HepG2 (cell line): ENCODE results near the gene MEPCE. TPM values are rescaled to one million over a fixed set of nuclear protein-coding genes. Genes with fewer than 3 reads are reported as not detected.
A peak's percentile ranks its signal among the peaks of the same experiment; 100 is the strongest.

Source experiments
- BATF2 ChIP-seq: sonication (generic); formaldehyde crosslinking; IDR thresholded peaks from 2 replicates; pipeline ENCODE4 v1.8.0; 2022; ENCODE audit warnings: mild to moderate bottlenecking, missing genetic modification reagents, moderate library complexity
- CBX1 ChIP-seq: IDR thresholded peaks from one replicate; pipeline ENCODE4 v1.6.1; 2016; ENCODE audit warnings: antibody characterized with exemption, low read depth
- IRF1 ChIP-seq: sonication (generic); formaldehyde crosslinking; IDR thresholded peaks from 2 replicates; pipeline ENCODE4 v1.4.0; 2020; ENCODE audit warnings: low read depth, mild to moderate bottlenecking, missing genetic modification reagents
- IRF2 ChIP-seq: IDR thresholded peaks from 2 replicates; pipeline ENCODE4 v1.6.1; 2018; ENCODE audit warnings: missing genetic modification reagents, missing compliant biosample characterization
- KLF12 ChIP-seq: sonication (generic); formaldehyde crosslinking; IDR thresholded peaks from 2 replicates; pipeline ENCODE4 v1.4.0; 2020; ENCODE audit warnings: missing genetic modification reagents, borderline replicate concordance
- NFKBIZ ChIP-seq: IDR thresholded peaks from 2 replicates; pipeline ENCODE4 v1.6.1; 2018; ENCODE audit warnings: missing genetic modification reagents, missing compliant biosample characterization
- NFYB ChIP-seq: sonication (generic); formaldehyde crosslinking; IDR thresholded peaks from 2 replicates; pipeline ENCODE4 v1.4.0; 2020; ENCODE audit warnings: missing genetic modification reagents
- NR0B2 ChIP-seq: sonication (generic); formaldehyde crosslinking; IDR thresholded peaks from 2 replicates; pipeline ENCODE4 v1.4.0; 2020; ENCODE audit warnings: mild to moderate bottlenecking, missing genetic modification reagents
- PTBP1 ChIP-seq: fragments of 200-400 bp; formaldehyde crosslinking; IDR thresholded peaks from 2 replicates; pipeline ENCODE4 v1.6.1; 2018; ENCODE audit warnings: low read length, low read depth; ENCODE audit not compliant: poor library complexity, severe bottlenecking
- REL ChIP-seq: sonication (generic); formaldehyde crosslinking; conservative IDR thresholded peaks from 2 replicates; pipeline ENCODE4 v1.8.0; 2022; ENCODE audit warnings: mild to moderate bottlenecking, missing genetic modification reagents, moderate library complexity
- SIN3B ChIP-seq: fragments of 150-350 bp; IDR thresholded peaks from 2 replicates; pipeline ENCODE4 v1.6.1; 2014; ENCODE audit warnings: low read length
- TCF7 ChIP-seq: sonication (generic); IDR thresholded peaks from 2 replicates; pipeline ENCODE4 v1.6.1; 2016; ENCODE audit warnings: antibody characterized with exemption, low read depth
- TMF1 ChIP-seq: sonication (generic); formaldehyde crosslinking; IDR thresholded peaks from 2 replicates; pipeline ENCODE4 v1.8.1; 2022; ENCODE audit warnings: low read depth, missing genetic modification reagents
- ZBTB44 ChIP-seq: sonication (generic); formaldehyde crosslinking; IDR thresholded peaks from 2 replicates; pipeline ENCODE4 v1.4.0; 2020; ENCODE audit warnings: missing genetic modification reagents
- ZFP62 ChIP-seq: sonication (generic); formaldehyde crosslinking; IDR thresholded peaks from 2 replicates; pipeline ENCODE4 v1.4.0; 2020; ENCODE audit warnings: missing genetic modification reagents
- ZNF253 ChIP-seq: sonication (generic); formaldehyde crosslinking; IDR thresholded peaks from 2 replicates; pipeline ENCODE4 v1.8.0; 2022; ENCODE audit warnings: mild to moderate bottlenecking, missing genetic modification reagents, borderline replicate concordance
- ZNF282 ChIP-seq: fragments of 450-650 bp; IDR thresholded peaks from 2 replicates; pipeline ENCODE4 v1.6.1; 2018; ENCODE audit not compliant: partially characterized antibody
- ZNF510 ChIP-seq: sonication (generic); formaldehyde crosslinking; IDR thresholded peaks from 2 replicates; pipeline ENCODE4 v1.4.0; 2020; ENCODE audit warnings: low read depth, mild to moderate bottlenecking, missing genetic modification reagents
- ZNF549 ChIP-seq: sonication (generic); formaldehyde crosslinking; IDR thresholded peaks from 2 replicates; pipeline ENCODE4 v1.5.0; 2020; ENCODE audit warnings: missing genetic modification reagents
- ZNF556 ChIP-seq: sonication (generic); formaldehyde crosslinking; IDR thresholded peaks from 2 replicates; pipeline ENCODE4 v1.4.0; 2020; ENCODE audit warnings: mild to moderate bottlenecking, missing genetic modification reagents, borderline replicate concordance
- ZNF691 ChIP-seq: sonication (generic); formaldehyde crosslinking; IDR thresholded peaks from 2 replicates; pipeline ENCODE4 v1.4.0; 2020; ENCODE audit warnings: missing genetic modification reagents, low read depth, mild to moderate bottlenecking, borderline replicate concordance
- ZNF841 ChIP-seq: sonication (generic); formaldehyde crosslinking; IDR thresholded peaks from 2 replicates; pipeline ENCODE4 v1.8.1; 2023; ENCODE audit warnings: missing genetic modification reagents, borderline replicate concordance
- ZSCAN20 ChIP-seq: sonication (generic); formaldehyde crosslinking; IDR thresholded peaks from 2 replicates; pipeline ENCODE4 v1.4.0; 2020; ENCODE audit warnings: missing genetic modification reagents, mild to moderate bottlenecking, borderline replicate concordance
- ZSCAN25 ChIP-seq: sonication (generic); formaldehyde crosslinking; IDR thresholded peaks from 2 replicates; pipeline ENCODE4 v1.8.0; 2022; ENCODE audit warnings: mild to moderate bottlenecking, missing genetic modification reagents
- ZUFSP ChIP-seq: sonication (generic); formaldehyde crosslinking; IDR thresholded peaks from 2 replicates; pipeline ENCODE4 v1.9.0; 2021; ENCODE audit warnings: missing genetic modification reagents, mild to moderate bottlenecking, borderline replicate concordance
- polyA plus RNA-seq, 8 experiments: library from polyadenylated mRNA; depleted of rRNA in 3 of 8; stranded (reverse) in 7 of 8; unstranded in 1 of 8; fragments of >200 nt; fragmentation: Illumina TruSeq in 4 of 8; extraction: Trizol in 4 of 8; gene quantifications; 2 replicates each; pipeline versions ENCODE4 v1.2.1 to v1.2.3, GENCODE V29; 2011 to 2016; ENCODE audit warnings: low read depth in 4 of 8, missing spikeins in 1 of 8, mixed read lengths in 1 of 8; ENCODE audit not compliant: insufficient read depth in 1 of 8
- total RNA-seq, 5 experiments: library from RNA; depleted of rRNA; stranded (reverse); fragments of >200 nt; fragmentation: Illumina TruSeq; extraction: Trizol; gene quantifications; 2 replicates each; pipeline ENCODE4 v1.2.3, GENCODE V29; 2016; ENCODE audit warnings: low read depth in 1 of 5

Gene MEPCE
- total and polyA plus RNA-seq, 2 of the 13 experiments (the other 11 are each of a cell fraction or from before 2014, with no cell fraction given) = 12.3 to 26.0 TPM

- TF ChIP-seq ZBTB44 (CRISPR knock-in tag) (no peak), IRF2 (CRISPR knock-in tag) (no peak), NFYB (no peak; the same call in 1 of the 2 replicates), ZFP62 (no peak), REL (CRISPR knock-in tag) (no peak), SIN3B (0 out of 2 replicates have a peak, but pooled peaks have one; percentile 41), BATF2 (CRISPR knock-in tag) (no peak), IRF1 (no peak), PTBP1 (no peak), TMF1 (CRISPR knock-in tag) (no peak; the same call in 1 of the 2 replicates), ZNF691 (CRISPR knock-in tag) (no peak), ZNF510 (CRISPR knock-in tag) (no peak; the same call in 1 of the 2 replicates), TCF7 (no peak), KLF12 (CRISPR knock-in tag) (no peak; the same call in 1 of the 2 replicates), ZNF253 (no peak), ZNF282 (no peak), NR0B2 (CRISPR knock-in tag) (peak; percentile 53; the same call in 1 of the 2 replicates), ZUFSP (CRISPR knock-in tag) (no peak), ZNF556 (CRISPR knock-in tag) (peak; percentile 18; the same call in 1 of the 2 replicates), ZSCAN20 (no peak), ZSCAN25 (CRISPR knock-in tag) (no peak), NFKBIZ (CRISPR knock-in tag) (no peak; the same call in 1 of the 2 replicates), ZNF841 (CRISPR knock-in tag) (no peak), CBX1 (no peak), ZNF549 (CRISPR knock-in tag) (no peak)
Observed at GRCh38 chr7:100428967-100429636, 529 bp upstream of the MEPCE start (continued).
